HCT116 (cell line): ENCODE measurements around the gene CCDC188. TPM values are rescaled to one million over a fixed set of nuclear protein-coding genes. Genes with fewer than 3 reads are reported as not detected.

Experiments used
- ATAC-seq: fragments of 200-7000 bp; cut with Tn5 transposase; 2 replicates; pipeline ENCODE4 v1.9.1; 2020; ENCODE audit warnings: mild to moderate bottlenecking, moderate library complexity
- BruUV-seq: library from RNA; stranded (reverse); fragments of 400-500 nt; replicated peaks from 2 replicates; lab custom pipeline; 2021; lab: Mats Ljungman, UMichigan
- CTCF ChIA-PET: fragments of 300-600 bp; sonication (Branson Sonifier 250); formaldehyde crosslinking; loops from one replicate; lab custom pipeline; 2021; ENCODE audit warnings: antibody characterized with exemption; lab: Charles Lee
- POLR2A ChIA-PET: fragments of 300-600, 350-600 bp; sonication (Branson Sonifier 250); formaldehyde crosslinking; loops from one replicate; lab custom pipeline; 2021; ENCODE audit warnings: antibody characterized with exemption; lab: Charles Lee
- RAD21 ChIA-PET, 2 experiments: fragments of 300-600 bp; sonication (Branson Sonifier 250); formaldehyde crosslinking; loops; one replicate each; lab custom pipeline; 2023; ENCODE audit warnings: low total read pairs in 2 of 2; ENCODE audit not compliant: uncharacterized antibody in 2 of 2, unreplicated experiment in 2 of 2, low non-redundant PET in 1 of 2; lab: Charles Lee
- DNase-seq: peaks from one replicate; pipeline ENCODE4 v3.0.0-alpha.2; 2010; ENCODE audit warnings: low read depth, low spot score
- H2AFZ ChIP-seq: fragments of 200-600 bp; shearing (Covaris generic), sonication (generic); 2 replicates; pipeline ENCODE4 v1.6.1; 2017; ENCODE audit warnings: low read depth, mixed run types, mixed read lengths, antibody characterized with exemption, low read length; ENCODE audit not compliant: poor library complexity, severe bottlenecking
- H3K27ac ChIP-seq: 2 replicates; pipeline ENCODE4 v1.5.1; 2012; ENCODE audit warnings: low read depth, low read length
- H3K27me3 ChIP-seq: fragments of 200-600 bp; sonication (generic); 2 replicates; pipeline ENCODE4 v1.6.1; 2016; ENCODE audit warnings: mixed run types, low read length, mixed read lengths; ENCODE audit not compliant: insufficient read depth
- H3K36me3 ChIP-seq, 2 experiments: fragments of 200-500 bp in 1 of 2; fragments of 200-600 bp in 1 of 2; sonication (Bioruptor generic) in 1 of 2; sonication (generic) in 1 of 2; 2 replicates each; pipeline versions ENCODE4 v1.5.1 to v1.6.1; 2014 to 2016; ENCODE audit warnings: low read length in 2 of 2, inconsistent platforms in 1 of 2, mixed read lengths in 1 of 2, mixed run types in 1 of 2; ENCODE audit not compliant: insufficient read depth in 2 of 2, control insufficient read depth in 1 of 2
- H3K4me1 ChIP-seq, 2 experiments: fragments of 200-600 bp in 1 of 2; sonication (generic) in 1 of 2; 2 replicates each; pipeline versions ENCODE4 v1.5.1 to v1.6.1; 2012 to 2017; ENCODE audit warnings: low read length in 2 of 2, inconsistent platforms in 1 of 2, mild to moderate bottlenecking in 1 of 2, mixed read lengths in 1 of 2, mixed run types in 1 of 2, moderate library complexity in 1 of 2; ENCODE audit not compliant: insufficient read depth in 2 of 2, control insufficient read depth in 1 of 2
- H3K4me2 ChIP-seq: fragments of 200-600 bp; sonication (generic); 2 replicates; pipeline ENCODE4 v1.6.1; 2017; ENCODE audit warnings: mixed run types, low read length, mixed read lengths
- H3K4me3 ChIP-seq, 2 experiments: fragments of 200-600 bp in 1 of 2; sonication (generic) in 1 of 2; replicated peaks in 1 of 2; 2 replicates each; pipeline ENCODE4 v1.5.1; 2011 to 2016; ENCODE audit warnings: low read length in 2 of 2, control low read depth in 1 of 2, low read depth in 1 of 2, mild to moderate bottlenecking in 1 of 2, mixed read lengths in 1 of 2, mixed run types in 1 of 2
- H3K79me2 ChIP-seq: fragments of 200-600 bp; sonication (generic); 2 replicates; pipeline ENCODE4 v1.6.1; 2017; ENCODE audit warnings: mild to moderate bottlenecking, mixed run types, low read length, moderate library complexity, mixed read lengths; ENCODE audit not compliant: insufficient read depth
- H3K9ac ChIP-seq: fragments of 200-600 bp; sonication (generic); 2 replicates; pipeline ENCODE4 v1.6.1; 2016; ENCODE audit warnings: low read length, mixed read lengths
- H3K9me2 ChIP-seq: fragments of 200-600 bp; sonication (generic), shearing (Covaris generic); 2 replicates; pipeline ENCODE4 v1.6.1; 2017; ENCODE audit warnings: mixed run types, mild to moderate bottlenecking, moderate library complexity; ENCODE audit not compliant: insufficient read depth
- H3K9me3 ChIP-seq, 2 experiments: fragments of 200-500 bp in 1 of 2; fragments of 200-600 bp in 1 of 2; sonication (Bioruptor generic) in 1 of 2; sonication (generic) in 1 of 2; 2 replicates each; pipeline ENCODE4 v1.6.1; 2014 to 2017; ENCODE audit warnings: low read length in 2 of 2, mixed read lengths in 2 of 2, inconsistent platforms in 1 of 2, low read depth in 1 of 2, mild to moderate bottlenecking in 1 of 2, mixed run types in 1 of 2, moderate library complexity in 1 of 2; ENCODE audit not compliant: control insufficient read depth in 1 of 2, insufficient read depth in 1 of 2
- H4K20me1 ChIP-seq: fragments of 200-600 bp; sonication (generic), shearing (Covaris generic); 2 replicates; pipeline ENCODE4 v1.6.1; 2017; ENCODE audit warnings: mixed run types, mild to moderate bottlenecking, moderate library complexity; ENCODE audit not compliant: insufficient read depth
- ATF3 ChIP-seq: IDR thresholded peaks from 2 replicates; pipeline ENCODE4 v1.6.1; 2012
- CEBPB ChIP-seq: IDR thresholded peaks from 2 replicates; pipeline ENCODE4 v1.6.1; 2012; ENCODE audit warnings: low read depth
- CTCF ChIP-seq, 3 experiments: fragments of 200-600 bp in 1 of 3; sonication (generic) in 1 of 3; IDR thresholded peaks in 2 of 3; conservative IDR thresholded peaks in 1 of 3; 2 replicates each; pipeline ENCODE4 v1.5.1; 2012 to 2017; ENCODE audit warnings: low read depth in 2 of 3, low read length in 2 of 3, antibody characterized with exemption in 1 of 3, borderline replicate concordance in 1 of 3, control low read depth in 1 of 3, mild to moderate bottlenecking in 1 of 3, mixed read lengths in 1 of 3, mixed run types in 1 of 3, moderate library complexity in 1 of 3; ENCODE audit not compliant: insufficient read depth in 1 of 3
- EZH2phosphoT487 ChIP-seq: fragments of 200-600 bp; IDR thresholded peaks from 2 replicates; pipeline ENCODE4 v1.6.1; 2018; ENCODE audit warnings: antibody characterized with exemption, borderline replicate concordance
- POLR2A ChIP-seq: IDR thresholded peaks from 2 replicates; pipeline ENCODE4 v1.7.0; 2011; ENCODE audit warnings: borderline replicate concordance; ENCODE audit not compliant: insufficient read depth, insufficient read length; ENCODE audit errors: extremely low read depth
- POLR2AphosphoS5 ChIP-seq: IDR thresholded peaks from 2 replicates; pipeline ENCODE4 v1.6.1; 2011; ENCODE audit warnings: mild to moderate bottlenecking, low read depth, low read length, moderate library complexity
- REST ChIP-seq: IDR thresholded peaks from 2 replicates; pipeline ENCODE4 v1.6.1; 2012; ENCODE audit warnings: low read depth
- SIN3A ChIP-seq: IDR thresholded peaks from 2 replicates; pipeline ENCODE4 v1.6.1; 2012; ENCODE audit warnings: low read depth
- SP1 ChIP-seq: IDR thresholded peaks from 2 replicates; pipeline ENCODE4 v1.6.1; 2012; ENCODE audit warnings: low read depth
- TCF7L2 ChIP-seq: IDR thresholded peaks from 2 replicates; pipeline ENCODE4 v1.7.0; 2011; ENCODE audit warnings: borderline replicate concordance, inconsistent platforms; ENCODE audit not compliant: insufficient read depth, insufficient read length; ENCODE audit errors: extremely low read depth
- ZBTB33 ChIP-seq: IDR thresholded peaks from 2 replicates; pipeline ENCODE4 v1.6.1; 2011; ENCODE audit warnings: mild to moderate bottlenecking, low read length, moderate library complexity; ENCODE audit not compliant: insufficient replicate concordance; ENCODE audit errors: extremely low read depth
- ZNF274 ChIP-seq: fragments of 200-500 bp; sonication (Bioruptor generic); IDR thresholded peaks from 2 replicates; pipeline ENCODE4 v1.6.1; 2014; ENCODE audit warnings: mild to moderate bottlenecking, low read depth, low read length, inconsistent platforms
- intact Hi-C: fragments of 100-400 bp; cut with micrococcal nuclease; formaldehyde crosslinking; loops from 2 replicates; pipeline ENCODE4 v1.10.0; 2022
- total RNA-seq: library from RNA; stranded (reverse); gene quantifications from one replicate; pipeline ENCODE4 v1.2.1, GENCODE V29; 2021; ENCODE audit not compliant: unreplicated experiment

The CCDC188 gene
- total RNA-seq, 1 experiment from 2014 or later = not detected

- no peak for TF ChIP-seq REST
These were observed 22.4 kb upstream of the CCDC188 start (continued) for GRCh38 chr22:20173246-20173645.

GRCh38 chr22:20172141-20172613 lies 21.3 kb upstream of the CCDC188 start:
- no peaks in the 10 kb centered on the region for H3K79me2 ChIP-seq
- CTCF ChIA-PET = no interaction called here
- DNase-seq (no peak), ATAC-seq (no peak)
- no peak overlapping the region for H3K27ac ChIP-seq
- H3K9ac ChIP-seq = no peak overlapping the region
- POLR2A ChIA-PET = no interaction called here
- BruUV-seq = no TSS peak
- no peaks in the 10 kb centered on the region for H4K20me1 ChIP-seq
- H3K4me3 ChIP-seq = no peak overlapping the region
- H3K27me3 ChIP-seq = no peaks in the 10 kb centered on the region
- RAD21 ChIA-PET = no interaction called here
- no peak overlapping the region for H3K4me2 ChIP-seq
- H2AFZ ChIP-seq = no peak overlapping the region
- no peaks in the 10 kb centered on the region for H3K36me3 ChIP-seq
- TF ChIP-seq EZH2phosphoT487 = no peak
- no peak for TF ChIP-seq SIN3A
- no peak for TF ChIP-seq ZBTB33
- TF ChIP-seq POLR2A = no peak
- no peak for TF ChIP-seq ZNF274
- TF ChIP-seq CTCF (IDR thresholded peaks at IDR 0.05 in 2 of 3, conservative IDR thresholded peaks at IDR 0.05 in 1 of 3; ENCODE audit: borderline replicate concordance in 1 of 3, insufficient read depth in 1 of 3, low read depth in 2 of 3, low read length in 2 of 3) = no peak
- no peak for TF ChIP-seq CEBPB
- TF ChIP-seq TCF7L2 = no peak
- no peak for TF ChIP-seq REST
- TF ChIP-seq POLR2AphosphoS5 = no peak
- no peak for TF ChIP-seq ATF3
- no peak for TF ChIP-seq SP1
- H3K4me1 ChIP-seq = no peaks in the 10 kb centered on the region; a peak in 1 of 4 replicates
- intact Hi-C loops = no loop called here
- no peaks in the 10 kb centered on the region for H3K9me3 ChIP-seq
- no peaks in the 10 kb centered on the region for H3K9me2 ChIP-seq
